Activated CD8-positive, alpha-beta memory T cell treated with anti-CD3 and anti-CD28 coated beads for 24 hours (primary cell): ENCODE data around the gene PPP5C.
"Not testable (repeated sequence)": the region's sequence is repeated elsewhere in the genome, so short reads cannot be mapped to it uniquely, and the experiment has no call there.

Source experiments
- DNase-seq: peaks from one replicate; pipeline ENCODE4 v3.0.0-alpha.2; 2020

The PPP5C gene

DNA sequence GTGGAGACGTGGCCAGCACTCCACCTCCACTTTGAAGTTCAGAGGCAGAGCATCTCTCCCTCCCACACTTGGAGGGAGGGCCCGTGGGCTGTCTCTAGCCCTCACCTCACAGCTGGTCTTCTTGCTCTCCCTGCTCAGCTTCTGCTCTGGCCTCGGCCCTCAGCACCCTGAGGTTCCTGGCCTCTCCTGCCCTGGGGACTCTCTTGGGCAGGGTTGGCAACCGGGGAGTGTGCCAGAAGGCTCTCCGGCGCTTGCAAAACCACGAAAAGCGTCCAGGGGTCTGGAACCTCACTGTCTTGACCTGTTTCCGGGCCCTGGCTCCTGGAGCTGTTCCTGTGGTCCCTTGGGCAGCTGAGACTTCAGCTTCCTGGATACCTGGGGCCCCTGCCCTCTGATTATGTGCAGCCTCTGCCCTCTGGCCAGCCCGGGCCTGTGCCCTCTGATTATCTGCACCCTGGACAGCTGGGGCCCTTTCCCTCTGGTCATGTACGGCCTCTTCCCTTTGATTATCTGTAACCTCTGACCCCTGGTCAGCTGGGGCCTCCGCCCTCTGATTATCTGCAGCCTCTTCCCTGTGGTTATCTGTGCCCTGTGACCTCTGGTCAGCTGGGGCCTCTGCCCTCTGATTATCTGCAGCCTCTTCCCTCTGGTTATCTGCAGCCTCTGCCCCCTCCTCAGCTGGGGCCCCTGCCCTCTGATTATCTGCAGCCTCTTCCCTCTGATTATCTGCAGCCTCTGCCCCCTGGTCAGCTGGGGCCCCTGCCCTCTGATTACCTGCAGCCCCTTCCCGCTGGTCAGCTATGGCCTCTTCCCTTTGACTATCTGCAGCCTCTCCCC is 64.4 kb downstream of the PPP5C start:
- DNase-seq = no peak

DNA sequence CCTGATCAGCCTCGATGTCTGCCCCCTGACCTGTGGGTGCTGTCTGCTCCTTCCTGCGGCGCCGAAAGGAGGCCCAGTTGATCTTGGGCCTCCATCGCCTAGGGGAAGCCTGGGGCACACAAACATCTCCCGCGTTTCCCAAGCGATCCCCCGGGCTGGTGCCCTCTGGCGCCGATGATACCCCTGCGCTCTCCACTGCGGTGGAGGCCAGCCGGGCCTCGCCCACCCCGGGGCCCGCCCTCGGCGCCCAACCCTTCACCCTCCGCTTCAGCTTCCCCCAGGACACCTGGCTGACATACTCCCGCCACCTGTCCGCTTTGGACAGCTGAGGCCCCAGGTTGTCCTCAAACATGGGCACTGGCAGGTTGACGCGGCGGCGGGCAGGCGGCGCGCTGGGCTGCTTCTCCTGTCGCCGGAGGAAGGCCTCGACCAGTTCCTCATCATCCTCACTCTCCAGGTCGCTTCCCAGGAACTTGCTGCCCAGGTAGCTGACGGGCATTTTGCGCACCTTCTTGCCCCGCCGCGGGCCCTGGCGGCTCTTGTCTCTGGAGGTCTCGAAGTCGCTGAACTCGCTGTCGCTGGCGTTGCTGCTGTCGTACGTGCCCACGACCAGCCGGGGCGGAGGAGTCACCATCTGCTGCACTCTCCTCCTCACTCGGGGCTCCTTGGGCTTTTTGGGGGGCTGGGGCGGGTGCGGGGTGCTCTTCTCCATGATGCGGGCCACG is 65.2 kb downstream of the PPP5C start:
- DNase-seq = no peak

DNA sequence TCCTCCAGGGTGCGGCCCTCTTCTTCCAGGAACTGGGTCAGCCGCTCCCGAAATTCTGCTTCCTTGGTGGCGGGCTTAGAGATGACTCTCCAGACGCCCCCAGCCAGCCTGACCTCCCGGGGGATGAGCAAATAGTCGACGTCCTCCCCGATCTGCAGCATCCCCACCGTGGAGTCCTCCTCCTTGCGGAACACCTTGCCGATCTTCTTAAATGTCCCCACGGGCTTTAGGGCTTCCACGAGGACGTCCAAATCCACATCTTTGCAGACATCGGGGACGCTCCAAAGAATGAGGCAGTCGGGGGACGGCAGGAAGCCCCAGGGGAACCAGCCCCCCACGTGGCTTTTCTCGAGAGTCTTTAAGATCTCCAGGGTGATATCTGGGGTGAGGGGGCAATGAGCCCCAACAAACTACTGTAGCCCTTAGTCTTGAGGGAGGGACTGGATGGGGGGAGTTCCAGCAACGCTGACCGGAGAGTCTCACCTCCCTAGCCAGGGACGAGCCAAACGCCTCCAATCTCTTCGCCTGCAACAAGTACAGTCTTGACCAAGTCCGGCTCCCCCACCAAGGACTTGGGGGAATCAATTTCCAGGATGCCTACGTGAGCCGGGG is 65.9 kb downstream of the PPP5C start:
- DNase-seq = no peak

DNA sequence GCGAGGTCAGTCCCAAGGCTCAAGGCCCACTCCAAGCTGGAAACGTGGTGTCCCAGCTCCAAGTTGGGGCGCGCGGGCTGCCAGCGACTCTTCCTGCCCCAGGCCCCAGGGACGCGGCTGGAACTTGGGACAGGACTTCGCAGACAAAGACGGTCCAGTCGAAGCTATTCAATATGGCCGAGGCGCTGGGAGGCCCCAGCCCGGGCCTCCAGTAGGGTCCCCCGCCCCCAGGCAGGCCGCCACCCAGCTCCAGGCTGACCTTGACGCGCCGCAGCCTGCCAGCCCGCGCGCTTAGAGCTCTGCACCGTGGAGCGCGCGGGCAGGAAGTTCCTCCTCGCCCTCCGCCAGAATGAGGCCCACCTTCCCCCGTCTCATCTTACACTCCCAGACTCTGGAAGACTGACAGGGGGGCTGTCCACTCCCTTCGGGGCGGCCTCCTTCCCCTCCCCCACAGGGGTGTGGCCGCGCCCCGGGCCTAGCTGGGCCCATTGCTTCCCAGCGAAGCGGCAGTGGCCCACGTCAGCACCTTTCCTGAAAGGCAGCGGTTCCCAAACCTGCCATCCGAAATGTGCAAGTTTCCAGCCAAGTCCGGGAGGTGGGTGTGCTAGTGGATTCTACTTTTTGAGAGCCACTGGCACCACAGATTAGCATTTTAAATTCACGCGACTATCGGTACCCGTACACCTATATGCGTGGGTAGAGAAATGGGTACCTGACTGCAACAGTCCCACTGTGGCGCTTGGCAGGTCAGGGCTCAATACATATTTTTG is 66.6 kb downstream of the PPP5C start, which contains the start of gene CCDC8:
Gene CCDC8 (minus strand): TSS at position 303 of the 770 bp plus-strand sequence. CDS start 754 bp downstream, outside the sequence.
- DNase-seq = no peak

DNA sequence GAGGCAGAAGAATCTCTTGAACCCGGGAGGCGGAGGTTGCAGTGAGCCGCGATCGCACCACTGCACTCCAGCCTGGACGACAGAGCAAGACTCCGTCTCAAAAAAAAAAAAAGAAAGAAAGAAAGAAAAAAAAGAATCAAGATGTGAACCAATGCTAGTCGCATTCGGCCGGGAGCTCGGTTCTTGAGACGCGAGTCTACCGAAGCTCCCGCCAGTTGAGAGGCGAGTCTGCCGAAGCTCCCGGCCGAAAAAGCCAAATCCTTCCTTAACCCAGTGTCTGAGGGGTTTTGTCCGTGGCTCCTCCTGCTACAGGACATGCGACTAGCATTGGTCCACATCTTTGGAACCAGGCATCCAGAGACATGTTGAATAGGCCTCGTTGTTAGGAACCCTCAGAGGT is 68.0 kb downstream of the PPP5C start:
- not testable (repeated sequence) for DNase-seq

DNA sequence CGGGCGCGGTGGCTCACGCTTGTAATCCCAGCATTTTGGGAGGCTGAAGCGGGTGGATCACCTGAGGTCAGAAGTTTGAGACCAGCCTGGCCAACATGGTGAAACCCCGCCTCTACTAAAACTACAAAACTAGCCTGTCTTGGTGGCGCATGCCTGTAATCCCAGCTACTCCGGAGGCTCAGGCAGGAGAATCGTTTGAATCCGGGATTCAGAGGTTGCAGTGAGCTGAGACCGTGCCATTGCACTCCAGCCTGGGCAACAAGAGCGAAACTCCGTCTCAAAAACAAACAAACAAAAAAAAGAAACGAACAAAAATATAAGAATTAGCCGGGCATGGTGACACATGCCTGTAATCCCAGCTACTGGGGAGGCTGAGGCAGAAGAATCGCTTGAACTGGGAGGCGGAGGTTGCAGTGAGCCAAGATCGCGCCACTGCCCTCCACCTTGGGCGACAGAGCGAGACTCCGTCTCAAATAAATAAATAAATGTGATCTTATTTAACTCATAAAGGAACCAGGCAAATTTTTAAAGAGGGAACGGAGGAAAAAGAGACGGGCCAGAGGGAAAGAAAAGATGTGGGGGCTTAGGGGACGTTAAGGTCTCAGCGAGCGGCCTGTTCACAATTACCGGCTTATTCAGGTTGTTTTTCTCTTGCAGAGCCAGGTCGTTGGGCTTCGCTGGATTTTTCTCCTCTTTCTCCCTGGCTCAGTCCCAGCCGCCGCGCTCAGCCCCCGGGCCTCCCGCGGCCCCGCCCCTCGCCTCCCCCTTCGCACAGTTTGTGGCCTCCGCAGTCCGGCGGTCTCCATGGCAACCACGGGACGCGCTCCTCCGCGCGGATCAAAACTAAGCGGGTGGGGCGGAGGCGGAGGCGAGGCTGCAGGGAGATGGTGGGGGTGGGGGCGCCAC is 69.2 kb downstream of the PPP5C start:
- not testable (repeated sequence) for DNase-seq

DNA sequence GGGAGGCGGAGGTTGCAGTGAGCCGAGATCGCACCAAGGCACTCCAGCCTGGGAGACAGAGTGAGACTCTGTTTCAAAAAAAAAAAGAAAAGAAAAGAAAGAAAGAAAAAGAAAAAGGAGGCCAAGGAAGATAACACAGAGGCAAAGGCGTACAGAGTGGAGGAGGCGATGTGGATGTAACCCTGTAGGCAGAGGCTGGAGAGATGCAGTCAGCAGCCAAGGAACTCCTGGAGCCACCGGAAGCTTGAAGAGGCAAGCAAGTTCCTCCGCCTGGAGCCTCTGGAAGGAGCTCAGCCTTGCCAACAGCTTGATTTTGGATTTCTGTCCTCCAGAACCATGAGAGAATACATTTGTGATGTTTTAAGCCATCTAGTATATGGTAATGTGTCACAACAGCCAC is 73.2 kb downstream of the PPP5C start:
- DNase-seq = no peak

DNA sequence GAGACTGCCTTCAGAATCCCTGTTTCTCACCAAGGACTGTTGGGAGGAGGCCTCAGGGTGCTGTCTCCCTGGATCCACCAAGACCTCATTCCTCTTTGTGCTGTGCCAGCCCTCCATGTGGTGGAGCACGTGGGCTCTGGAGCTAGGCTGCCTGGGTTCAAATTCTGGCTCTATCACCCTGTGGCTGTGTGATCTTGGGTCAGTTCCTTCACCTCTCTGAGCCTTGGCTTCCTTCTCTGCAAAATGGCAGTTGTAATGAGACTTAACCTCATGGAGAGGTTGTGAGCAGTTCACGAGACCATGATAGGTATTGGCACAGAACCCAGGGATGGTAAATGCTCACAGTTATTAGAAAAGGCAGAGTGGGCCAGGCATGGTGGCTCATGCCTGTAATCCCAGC is 75.5 kb downstream of the PPP5C start:
- no peak for DNase-seq

DNA sequence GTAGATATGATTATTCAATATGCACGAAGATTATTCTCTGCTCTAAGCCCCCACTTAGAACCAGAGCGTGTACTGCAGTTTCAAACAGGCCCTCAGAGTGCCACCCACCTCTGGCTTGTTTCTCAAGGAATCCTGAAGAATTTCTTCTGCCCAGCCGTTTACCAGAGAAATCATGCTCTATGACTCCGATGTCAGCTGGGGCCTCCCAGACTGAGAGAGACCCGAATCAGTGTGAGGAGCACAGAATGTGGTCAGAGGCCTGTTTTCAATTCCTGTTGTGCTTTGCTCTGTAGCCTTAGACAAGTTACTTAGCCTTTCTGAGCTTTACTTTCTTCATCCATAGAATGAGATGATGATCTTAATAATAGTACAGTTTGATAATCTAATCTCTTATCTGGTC is 76.3 kb downstream of the PPP5C start:
- DNase-seq = no peak

DNA sequence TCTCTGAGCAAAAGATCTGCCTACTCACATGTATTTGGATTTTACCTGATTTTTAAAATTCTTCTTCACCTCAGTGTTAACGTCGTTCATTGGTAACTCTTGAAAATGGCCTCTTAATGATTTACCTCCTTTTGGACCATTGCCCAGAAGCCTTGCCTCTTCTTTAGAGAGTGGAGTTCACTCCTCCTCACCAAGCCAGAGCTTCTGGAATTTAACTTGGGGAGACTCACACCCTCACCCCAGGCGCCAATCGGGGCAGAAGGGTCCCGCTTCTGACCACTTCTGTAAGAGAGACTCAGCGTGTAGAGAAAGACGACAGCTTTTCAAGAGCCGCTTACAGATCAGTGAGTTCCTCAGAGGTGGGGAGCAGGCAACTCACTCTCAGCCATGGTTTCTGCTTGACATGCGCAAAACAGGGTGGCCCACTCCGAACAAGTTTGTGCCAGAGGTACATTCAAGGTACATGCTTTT is 79.2 kb downstream of the PPP5C start:
- DNase-seq = no peak

DNA sequence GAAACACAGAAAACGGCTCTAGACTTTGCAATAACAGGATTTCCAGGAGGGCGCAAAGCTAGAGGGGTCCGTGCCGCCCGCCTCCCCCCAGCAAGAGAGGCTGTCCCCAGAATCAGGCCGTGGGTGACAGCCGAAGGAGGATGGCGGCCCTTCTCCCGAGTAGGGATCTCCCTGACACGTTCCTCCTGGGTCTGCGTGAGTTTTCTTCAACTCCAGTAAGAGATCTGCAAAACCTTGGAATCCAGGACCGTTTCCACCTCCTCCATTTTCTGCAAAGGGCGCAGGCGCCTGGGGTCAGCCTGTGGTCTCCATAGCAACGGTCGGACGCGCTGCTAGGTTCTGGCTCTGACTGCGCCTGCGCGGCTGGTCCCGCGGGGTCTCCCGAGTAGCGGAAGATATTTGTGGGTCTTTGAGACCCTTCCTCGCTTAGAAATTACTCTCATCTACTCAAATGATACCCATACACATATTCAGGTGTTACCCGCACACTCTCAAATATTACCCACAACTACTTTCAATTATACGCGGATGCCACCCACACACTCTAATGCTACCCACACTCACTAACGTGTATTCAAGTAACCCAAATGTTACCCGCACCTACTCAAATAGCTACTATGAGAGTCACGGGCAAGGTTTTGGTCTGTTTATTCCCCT is 79.7 kb downstream of the PPP5C start:
- peak; percentile 81 for DNase-seq

DNA sequence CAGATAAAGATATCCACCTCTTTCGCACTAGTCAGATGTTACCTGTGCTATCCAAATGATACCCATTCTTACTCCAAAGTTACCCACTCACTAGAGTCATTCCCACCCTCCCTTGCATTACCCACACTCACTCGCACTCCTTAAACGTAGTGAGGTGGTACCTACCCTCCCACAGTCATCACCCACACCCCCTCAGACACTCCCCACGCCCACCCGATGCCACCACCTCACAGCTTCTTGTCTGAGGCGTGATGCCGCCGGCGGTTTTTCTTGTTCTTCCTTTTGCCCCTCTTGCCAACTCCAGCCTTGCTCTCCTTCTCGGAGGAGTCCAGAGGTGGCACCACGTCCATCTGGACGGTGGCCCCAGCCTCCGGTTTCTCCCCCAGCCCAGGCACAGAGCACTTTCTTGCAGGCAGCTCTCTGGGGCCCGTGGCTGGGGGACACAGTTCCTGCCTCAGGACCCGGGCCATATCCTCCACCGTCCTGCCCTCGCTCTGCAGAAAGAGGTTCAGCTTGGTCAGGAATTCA is 80.7 kb downstream of the PPP5C start:
- DNase-seq = no peak

DNA sequence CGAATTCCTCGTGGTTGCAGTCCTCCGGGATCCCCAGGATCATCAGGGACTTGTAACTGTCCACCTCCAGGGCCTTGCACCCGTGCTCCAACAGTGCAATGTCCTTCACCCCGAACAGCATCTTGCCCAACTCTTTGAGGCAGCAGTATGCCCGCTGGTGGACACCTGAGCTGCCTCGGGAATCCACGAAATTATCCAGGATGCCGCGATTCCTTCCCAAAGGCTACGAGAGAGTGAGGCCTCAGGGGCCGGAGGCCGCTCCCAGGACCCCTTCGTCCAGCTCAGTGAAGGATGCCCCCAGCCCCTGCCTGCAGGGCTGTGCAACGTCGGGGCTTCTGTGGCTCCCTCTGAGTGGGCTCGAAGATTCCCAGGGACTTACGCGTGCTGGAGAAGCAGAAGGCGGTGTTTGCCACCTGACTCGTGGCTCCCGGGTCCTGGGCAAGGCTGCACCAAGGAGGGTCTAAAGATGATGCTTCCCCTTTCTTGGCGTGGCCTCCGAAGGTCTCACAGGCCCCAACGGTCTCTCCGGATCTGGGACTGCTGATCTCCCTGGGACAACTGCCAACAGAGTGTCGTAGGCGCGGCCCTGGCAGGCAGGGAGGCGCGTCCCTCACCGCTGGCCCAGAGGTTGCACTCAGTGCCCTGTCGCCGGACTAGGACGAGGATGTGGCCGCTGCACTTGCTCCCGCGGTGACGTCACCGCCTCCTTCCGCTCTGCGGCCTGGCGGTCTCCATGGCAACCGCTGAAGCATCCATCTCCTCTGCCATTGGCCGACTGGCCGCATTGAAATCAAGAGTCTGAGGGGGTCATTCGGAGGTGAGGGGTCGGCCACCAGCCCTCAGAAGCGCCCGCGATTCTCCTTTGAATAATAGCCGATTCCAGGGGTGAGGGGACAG is 81.6 kb downstream of the PPP5C start, which contains the start of gene PNMA8C:
Gene PNMA8C (minus strand): TSS at position 698 of the 897 bp plus-strand sequence. CDS start 577 bp downstream, at position 121.
- peak; percentile 75 for DNase-seq

DNA sequence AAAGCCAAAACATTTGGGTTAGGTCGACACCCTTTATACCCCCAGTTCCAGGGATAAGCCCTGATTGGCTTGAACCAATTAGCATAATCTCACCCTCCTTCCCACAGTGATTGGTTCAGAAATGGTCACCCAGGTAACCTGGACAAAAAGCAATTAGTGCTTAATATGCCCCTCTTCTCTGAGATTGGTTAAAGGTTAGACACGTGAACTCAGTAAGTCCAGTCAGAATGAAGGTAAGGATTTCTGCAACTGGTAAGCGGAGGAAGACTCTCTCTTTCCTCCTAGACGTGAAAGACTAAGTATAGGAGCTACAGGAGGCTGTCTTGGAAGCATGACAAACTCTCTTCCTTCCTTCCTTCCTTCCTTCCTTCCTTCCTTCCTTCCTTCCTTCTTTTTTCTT is 83.1 kb downstream of the PPP5C start:
- no peak for DNase-seq

DNA sequence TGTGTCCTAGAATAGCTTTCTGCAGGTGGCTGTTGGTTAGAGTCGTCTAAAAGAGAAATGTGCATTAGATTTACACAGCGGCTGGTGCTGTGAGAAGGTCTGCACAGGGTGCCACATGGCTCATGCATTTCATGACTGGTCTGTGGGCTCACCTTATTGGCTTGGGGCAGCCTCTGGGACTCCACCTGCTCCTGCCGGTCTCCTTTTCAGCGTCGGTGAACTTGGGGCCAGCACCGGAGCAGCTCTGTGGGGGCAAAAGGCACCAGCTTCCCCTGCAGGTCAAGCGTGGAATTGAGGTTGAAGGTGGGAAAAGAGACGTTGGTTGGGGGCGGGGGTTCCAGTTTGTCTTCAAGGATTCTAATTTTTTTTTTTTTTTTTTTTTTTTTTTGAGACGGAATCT is 84.9 kb downstream of the PPP5C start:
- DNase-seq = no peak

DNA sequence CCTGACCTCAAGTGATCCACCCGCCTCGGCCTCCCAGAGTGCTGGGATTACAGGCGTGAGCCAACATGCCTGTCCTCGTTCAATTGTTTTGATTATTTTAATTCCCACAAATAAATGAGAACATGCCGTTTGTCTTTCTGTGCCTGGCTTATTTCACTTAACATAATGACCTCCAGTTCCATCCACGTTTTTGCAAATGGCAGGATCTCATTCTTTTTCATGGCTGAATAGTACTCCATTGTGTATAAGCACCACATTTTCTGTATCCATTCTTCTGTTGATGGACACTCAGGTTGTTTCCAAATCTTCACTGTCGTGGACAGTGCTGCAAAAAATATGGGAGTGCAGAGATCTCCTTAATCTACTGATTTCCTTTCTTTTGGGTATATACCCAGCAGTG is 86.6 kb downstream of the PPP5C start:
- not testable (repeated sequence) for DNase-seq

DNA sequence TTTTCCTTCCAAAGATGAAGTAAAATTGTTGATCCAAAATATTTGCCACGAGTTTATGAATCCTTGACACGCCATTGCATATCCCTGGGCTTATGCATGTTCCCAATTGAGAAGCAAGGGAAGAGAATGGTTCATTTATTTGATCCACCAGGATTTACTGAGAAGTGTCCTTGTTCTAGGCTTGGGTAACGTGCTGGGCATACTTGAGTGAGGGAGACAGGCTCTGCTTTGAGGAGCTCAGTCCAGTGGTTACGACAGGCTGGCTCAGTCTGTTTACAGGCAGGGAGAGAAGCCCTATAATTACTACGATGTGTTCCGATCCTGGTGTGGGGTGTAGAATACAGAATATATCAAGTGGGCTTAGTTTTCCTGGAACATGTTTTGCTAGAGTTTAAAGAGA is 88.1 kb downstream of the PPP5C start:
- no peak for DNase-seq

DNA sequence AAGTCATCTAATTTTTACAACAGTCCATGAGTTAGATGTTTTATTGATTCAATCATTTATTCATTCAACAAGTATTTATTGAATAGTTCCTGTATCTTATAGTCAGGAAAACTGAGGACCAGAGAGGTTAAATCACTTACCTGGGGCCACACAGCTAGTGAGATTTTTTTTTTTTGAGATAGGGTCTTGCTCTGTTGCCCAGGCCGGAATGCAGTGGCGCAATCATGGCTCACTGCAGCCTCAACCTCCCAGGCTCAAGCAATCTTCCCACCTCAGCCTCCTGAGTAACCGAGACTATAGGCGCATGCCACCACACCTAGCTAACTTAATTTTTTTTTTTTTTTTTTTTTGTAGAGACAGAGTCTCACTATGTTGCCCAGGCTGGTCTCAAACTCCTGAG is 88.8 kb downstream of the PPP5C start:
- not testable (repeated sequence) for DNase-seq
